HepG2 (cell line): ENCODE measurements around the gene SLC22A5. TPM values are rescaled to one million over a fixed set of nuclear protein-coding genes. Genes with fewer than 3 reads are reported as not detected.

ENCODE experiments used
- ATF3 ChIP-seq: sonication (generic); formaldehyde crosslinking; IDR thresholded peaks from 2 replicates; pipeline ENCODE4 v1.4.0; 2020; ENCODE audit warnings: missing genetic modification reagents
- CHCHD3 ChIP-seq: sonication (generic); formaldehyde crosslinking; IDR thresholded peaks from 2 replicates; pipeline ENCODE4 v1.8.0; 2022; ENCODE audit warnings: mild to moderate bottlenecking, missing genetic modification reagents, moderate library complexity
- KDM6A ChIP-seq: IDR thresholded peaks from 2 replicates; pipeline ENCODE4 v1.6.1; 2016; ENCODE audit warnings: low read depth
- NFRKB ChIP-seq: fragments of 450-650 bp; IDR thresholded peaks from 2 replicates; pipeline ENCODE4 v1.6.1; 2017
- PTBP1 ChIP-seq: fragments of 200-400 bp; formaldehyde crosslinking; IDR thresholded peaks from 2 replicates; pipeline ENCODE4 v1.6.1; 2018; ENCODE audit warnings: low read length, low read depth; ENCODE audit not compliant: poor library complexity, severe bottlenecking
- RAD21 ChIP-seq: fragments of 450-650 bp; formaldehyde crosslinking; IDR thresholded peaks from 2 replicates; pipeline ENCODE4 v1.5.0; 2020; ENCODE audit warnings: mild to moderate bottlenecking
- SSRP1 ChIP-seq: IDR thresholded peaks from 2 replicates; pipeline ENCODE4 v1.6.1; 2016; ENCODE audit warnings: control low read depth
- TMF1 ChIP-seq: sonication (generic); formaldehyde crosslinking; IDR thresholded peaks from 2 replicates; pipeline ENCODE4 v1.8.1; 2022; ENCODE audit warnings: low read depth, missing genetic modification reagents
- TP53 ChIP-seq: sonication (generic); formaldehyde crosslinking; conservative IDR thresholded peaks from 2 replicates; pipeline ENCODE4 v1.4.0; 2020; ENCODE audit warnings: missing genetic modification reagents
- ZNF235 ChIP-seq: sonication (generic); formaldehyde crosslinking; IDR thresholded peaks from 2 replicates; pipeline ENCODE4 v1.8.1; 2023; ENCODE audit warnings: mild to moderate bottlenecking, missing genetic modification reagents, borderline replicate concordance
- ZNF276 ChIP-seq: sonication (generic); formaldehyde crosslinking; IDR thresholded peaks from 2 replicates; pipeline ENCODE4 v1.4.0; 2020; ENCODE audit warnings: mild to moderate bottlenecking, low read depth, missing genetic modification reagents
- ZNF407 ChIP-seq: sonication (generic); formaldehyde crosslinking; IDR thresholded peaks from one replicate; pipeline ENCODE4 v1.5.1; 2020; ENCODE audit warnings: mild to moderate bottlenecking, missing genetic modification reagents; ENCODE audit errors: not compliant biosample characterization
- ZNF7 ChIP-seq: IDR thresholded peaks from 2 replicates; pipeline ENCODE4 v1.6.1; 2016; ENCODE audit warnings: missing biosample characterization, missing genetic modification reagents
- ZNF773 ChIP-seq: sonication (generic); formaldehyde crosslinking; IDR thresholded peaks from 2 replicates; pipeline ENCODE4 v1.4.0; 2020; ENCODE audit warnings: missing genetic modification reagents, borderline replicate concordance
- polyA plus RNA-seq, 8 experiments: library from polyadenylated mRNA; depleted of rRNA in 3 of 8; stranded (reverse) in 7 of 8; unstranded in 1 of 8; fragments of >200 nt; fragmentation: Illumina TruSeq in 4 of 8; extraction: Trizol in 4 of 8; gene quantifications; 2 replicates each; pipeline versions ENCODE4 v1.2.1 to v1.2.3, GENCODE V29; 2011 to 2016; ENCODE audit warnings: low read depth in 4 of 8, missing spikeins in 1 of 8, mixed read lengths in 1 of 8; ENCODE audit not compliant: insufficient read depth in 1 of 8
- total RNA-seq, 5 experiments: library from RNA; depleted of rRNA; stranded (reverse); fragments of >200 nt; fragmentation: Illumina TruSeq; extraction: Trizol; gene quantifications; 2 replicates each; pipeline ENCODE4 v1.2.3, GENCODE V29; 2016; ENCODE audit warnings: low read depth in 1 of 5
- TF ChIP-seq, protein P1 (sequence below): sonication (generic); formaldehyde crosslinking; IDR thresholded peaks from 2 replicates; pipeline ENCODE4 v1.4.0; 2020; ENCODE audit warnings: missing genetic modification reagents, mild to moderate bottlenecking, borderline replicate concordance
- TF ChIP-seq, protein P2 (sequence below): sonication (generic); formaldehyde crosslinking; IDR thresholded peaks from 2 replicates; pipeline ENCODE4 v1.4.0; 2020; ENCODE audit warnings: low read depth, mild to moderate bottlenecking, missing genetic modification reagents

Gene SLC22A5
- total and polyA plus RNA-seq, 2 of the 13 experiments (the other 11 are each of a cell fraction or from before 2014, with no cell fraction given) = 7.1 to 15.1 TPM

DNA sequence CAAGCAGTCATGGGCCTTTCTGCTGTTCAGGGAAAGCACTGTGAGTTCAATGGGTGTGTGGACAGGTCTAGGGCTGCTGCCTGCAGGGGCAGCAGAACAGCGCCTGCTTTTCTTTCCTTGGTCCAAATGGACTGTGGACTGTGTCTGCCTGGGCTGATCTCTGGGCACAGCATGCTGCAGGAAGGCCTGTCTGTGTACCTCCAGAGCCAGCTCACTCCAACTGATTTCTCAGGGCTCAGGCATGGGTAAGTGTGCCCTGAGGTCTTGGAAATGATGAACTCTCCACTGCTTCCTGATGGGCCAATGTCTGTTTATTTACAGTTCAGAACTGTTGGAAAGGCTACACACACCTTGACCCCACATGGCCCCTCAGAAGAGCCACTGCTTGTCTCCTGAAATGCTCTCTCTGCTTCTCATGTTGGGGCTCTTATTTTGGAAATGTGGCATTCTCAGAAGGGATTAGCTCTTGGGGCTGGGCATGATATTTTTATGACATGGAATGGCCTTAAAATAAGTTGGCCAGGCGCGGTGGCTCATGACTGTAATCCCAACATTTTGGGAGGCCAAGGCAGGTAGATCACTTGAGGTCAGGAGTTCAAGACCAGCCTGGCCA, 48.3 kb upstream of the SLC22A5 start (continued):
- TF ChIP-seq ZNF407 (CRISPR knock-in tag) (peak; percentile 51), CHCHD3 (CRISPR knock-in tag) (no peak), ATF3 (no peak), RAD21 (CRISPR knock-in tag) (0 out of 2 replicates have a peak, but pooled peaks have one; percentile 25), SSRP1 (no peak), TMF1 (no peak), ZNF7 (CRISPR knock-in tag) (no peak), ZNF235 (no peak), NFRKB (no peak), PTBP1 (no peak), KDM6A (no peak), TP53 (CRISPR knock-in tag) (no peak), ZNF276 (no peak), ZNF773 (CRISPR knock-in tag) (no peak)
- TF ChIP-seq, protein P1, sequence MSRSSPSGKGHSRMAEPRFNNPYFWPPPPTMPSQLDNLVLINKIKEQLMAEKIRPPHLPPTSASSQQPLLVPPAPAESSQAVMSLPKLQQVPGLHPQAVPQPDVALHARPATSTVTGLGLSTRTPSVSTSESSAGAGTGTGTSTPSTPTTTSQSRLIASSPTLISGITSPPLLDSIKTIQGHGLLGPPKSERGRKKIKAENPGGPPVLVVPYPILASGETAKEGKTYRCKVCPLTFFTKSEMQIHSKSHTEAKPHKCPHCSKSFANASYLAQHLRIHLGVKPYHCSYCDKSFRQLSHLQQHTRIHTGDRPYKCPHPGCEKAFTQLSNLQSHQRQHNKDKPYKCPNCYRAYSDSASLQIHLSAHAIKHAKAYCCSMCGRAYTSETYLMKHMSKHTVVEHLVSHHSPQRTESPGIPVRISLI (CRISPR knock-in tag) = no peak
- TF ChIP-seq, protein P2, sequence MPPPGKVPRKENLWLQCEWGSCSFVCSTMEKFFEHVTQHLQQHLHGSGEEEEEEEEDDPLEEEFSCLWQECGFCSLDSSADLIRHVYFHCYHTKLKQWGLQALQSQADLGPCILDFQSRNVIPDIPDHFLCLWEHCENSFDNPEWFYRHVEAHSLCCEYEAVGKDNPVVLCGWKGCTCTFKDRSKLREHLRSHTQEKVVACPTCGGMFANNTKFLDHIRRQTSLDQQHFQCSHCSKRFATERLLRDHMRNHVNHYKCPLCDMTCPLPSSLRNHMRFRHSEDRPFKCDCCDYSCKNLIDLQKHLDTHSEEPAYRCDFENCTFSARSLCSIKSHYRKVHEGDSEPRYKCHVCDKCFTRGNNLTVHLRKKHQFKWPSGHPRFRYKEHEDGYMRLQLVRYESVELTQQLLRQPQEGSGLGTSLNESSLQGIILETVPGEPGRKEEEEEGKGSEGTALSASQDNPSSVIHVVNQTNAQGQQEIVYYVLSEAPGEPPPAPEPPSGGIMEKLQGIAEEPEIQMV (CRISPR knock-in tag) = no peak
